B cell (primary cell): ENCODE measurements around the gene SYTL5. TPM values are rescaled to one million over a fixed set of nuclear protein-coding genes. Genes with fewer than 3 reads are reported as not detected.
A peak's percentile ranks its signal among the peaks of the same experiment; 100 is the strongest.

ENCODE experiments used
- ATAC-seq: fragments of 200-7000 bp; cut with Tn5 transposase; one replicate; pipeline ENCODE4 v1.10.0; 2021; ENCODE audit warnings: low read depth, mild to moderate bottlenecking, moderate number of reproducible peaks, moderate library complexity
- CTCF ChIA-PET: fragments of 350-600 bp; sonication (Branson Sonifier 250); formaldehyde crosslinking; loops from one replicate; lab custom pipeline; 2021; ENCODE audit warnings: antibody characterized with exemption, inconsistent platforms; lab: Charles Lee
- POLR2A ChIA-PET: fragments of 350-600 bp; sonication (Branson Sonifier 250); formaldehyde crosslinking; loops from one replicate; lab custom pipeline; 2021; ENCODE audit warnings: antibody characterized with exemption; lab: Charles Lee
- DNase-seq: peaks from one replicate; pipeline ENCODE4 v3.0.0; 2013
- H2AFZ ChIP-seq: 2 replicates; pipeline ENCODE4 v1.6.1; 2012; ENCODE audit warnings: mild to moderate bottlenecking, low read depth, low read length; ENCODE audit not compliant: insufficient read depth, poor library complexity, severe bottlenecking
- H3K27ac ChIP-seq, 2 donors: 1 replicate in 1 of 2; 2 replicates in 1 of 2; pipeline ENCODE4 v1.5.1; 2012 to 2013; ENCODE audit warnings: low read length in 2 of 2, mild to moderate bottlenecking in 2 of 2, moderate library complexity in 1 of 2
- H3K27me3 ChIP-seq, 4 experiments: fragments of 200-600 bp in 1 of 4; sonication (generic) in 1 of 4; replicated peaks in 1 of 4; 1 replicate in 2 of 4; 2 replicates in 2 of 4; pipeline versions ENCODE4 v1.6.1 to v1.7.0; 2013 to 2016; ENCODE audit warnings: low read length in 3 of 4, mild to moderate bottlenecking in 2 of 4, mixed read lengths in 1 of 4, moderate library complexity in 1 of 4; ENCODE audit not compliant: insufficient read depth in 4 of 4, control insufficient read depth in 3 of 4; ENCODE audit errors: control extremely low read depth in 1 of 4
- H3K36me3 ChIP-seq, 2 experiments: replicated peaks in 1 of 2; 1 replicate in 1 of 2; 2 replicates in 1 of 2; pipeline versions ENCODE4 v1.6.1 to v1.7.1; 2013; ENCODE audit warnings: low read length in 1 of 2; ENCODE audit not compliant: insufficient read depth in 2 of 2, control insufficient read depth in 1 of 2; ENCODE audit errors: control extremely low read depth in 1 of 2, extremely low read depth in 1 of 2
- H3K4me1 ChIP-seq, 2 donors: fragments of 200-600 bp in 1 of 2; sonication (generic) in 1 of 2; 1 replicate in 1 of 2; 2 replicates in 1 of 2; pipeline versions ENCODE4 v1.5.1 to v1.6.1; 2013 to 2017; ENCODE audit warnings: low read length in 2 of 2; ENCODE audit not compliant: control insufficient read depth in 2 of 2, insufficient read depth in 2 of 2
- H3K4me2 ChIP-seq: replicated peaks from 2 replicates; pipeline ENCODE3; 2012; ENCODE audit warnings: mild to moderate bottlenecking, low read depth, low read length; ENCODE audit not compliant: poor library complexity, severe bottlenecking
- H3K4me3 ChIP-seq, 5 experiments: fragments of 200-600 bp in 1 of 5; sonication (generic) in 1 of 5; 1 replicate in 3 of 5; 2 replicates in 2 of 5; pipeline versions ENCODE4 v1.5.1 to v1.7.0; 2011 to 2016; ENCODE audit warnings: low read length in 4 of 5, mild to moderate bottlenecking in 4 of 5, low read depth in 2 of 5, control low read depth in 1 of 5, moderate library complexity in 1 of 5; ENCODE audit not compliant: insufficient read depth in 1 of 5; ENCODE audit errors: control extremely low read depth in 1 of 5, extremely low read depth in 1 of 5
- H3K79me2 ChIP-seq: fragments of 200-600 bp; sonication (generic); one replicate; pipeline ENCODE4 v1.6.0; 2016; ENCODE audit warnings: low read length; ENCODE audit not compliant: control insufficient read depth, insufficient read depth
- H3K9ac ChIP-seq: fragments of 200-600 bp; sonication (generic); 2 replicates; pipeline ENCODE4 v1.6.1; 2017; ENCODE audit warnings: mild to moderate bottlenecking, low read length, moderate library complexity
- H3K9me3 ChIP-seq, 3 donors: one replicate each; pipeline versions ENCODE4 v1.6.1 to v1.7.1; 2013; ENCODE audit warnings: low read length in 2 of 3; ENCODE audit not compliant: control insufficient read depth in 2 of 3, insufficient read depth in 1 of 3; ENCODE audit errors: control extremely low read depth in 1 of 3
- H4K20me1 ChIP-seq: 2 replicates; pipeline ENCODE4 v1.6.0; 2012; ENCODE audit warnings: mild to moderate bottlenecking, low read length; ENCODE audit not compliant: insufficient read depth, control insufficient read depth, poor library complexity, severe bottlenecking
- H3K27ac Mint-ChIP-seq: one replicate; pipeline ENCODE4 v1.8.0; 2021; ENCODE audit warnings: mixed read lengths
- H3K27me3 Mint-ChIP-seq: one replicate; pipeline ENCODE4 v1.8.0; 2021; ENCODE audit warnings: mixed read lengths
- H3K4me1 Mint-ChIP-seq: one replicate; pipeline ENCODE4 v1.8.0; 2021; ENCODE audit warnings: mixed read lengths
- H3K4me3 Mint-ChIP-seq: one replicate; pipeline ENCODE4 v1.8.0; 2021; ENCODE audit warnings: mixed read lengths
- H3K9me3 Mint-ChIP-seq: one replicate; pipeline ENCODE4 v1.8.0; 2022; ENCODE audit warnings: mixed read lengths; ENCODE audit not compliant: insufficient read depth
- EZH2 ChIP-seq: IDR thresholded peaks from 2 replicates; pipeline ENCODE4 v1.6.1; 2012; ENCODE audit warnings: borderline replicate concordance, low read depth, mild to moderate bottlenecking, moderate library complexity, low read length; ENCODE audit not compliant: insufficient read depth, poor library complexity, severe bottlenecking
- WGBS: methylation state at CpG from one replicate; pipeline ENCODE4 v1.1.5; 2013; ENCODE audit warnings: missing lambda C conversion rate; ENCODE audit not compliant: insufficient coverage; 5-methylcytosine and 5-hydroxymethylcytosine counted together
- intact Hi-C: fragments of 100-400 bp; cut with micrococcal nuclease; formaldehyde crosslinking; loops from one replicate; pipeline ENCODE4 v1.10.0; 2022
- polyA plus RNA-seq: library from polyadenylated mRNA; depleted of rRNA; stranded (reverse); fragments of >200 nt; gene quantifications from 2 replicates; pipeline ENCODE4 v1.2.3, GENCODE V29; 2012
- total RNA-seq, 2 donors: library from RNA; stranded (reverse); fragments of 120-200 nt in 1 of 2; gene quantifications; 1 replicate in 1 of 2; 2 replicates in 1 of 2; pipeline versions ENCODE4 v1.2.3 to v1.2.4, GENCODE V29; 2013 to 2022
- TF ChIP-seq, protein P1 (sequence below): fragments of 200-600 bp; IDR thresholded peaks from one replicate; pipeline ENCODE4 v1.8.0; 2022; ENCODE audit warnings: antibody characterized with exemption, mild to moderate bottlenecking

The SYTL5 gene
- total and polyA plus RNA-seq, 2 donors (not counting 1 experiment from before 2014, with no cell fraction given): 0.01 TPM; not detected in 1

GRCh38 chrX:38165023-38165422, 158.7 kb downstream of the SYTL5 start:
- no peak for ATAC-seq
- intact Hi-C loops: loop anchor here (10.0 kb wide), 1 partner anchor 240 kb away; no protein-coding TSS in a partner anchor

DNA sequence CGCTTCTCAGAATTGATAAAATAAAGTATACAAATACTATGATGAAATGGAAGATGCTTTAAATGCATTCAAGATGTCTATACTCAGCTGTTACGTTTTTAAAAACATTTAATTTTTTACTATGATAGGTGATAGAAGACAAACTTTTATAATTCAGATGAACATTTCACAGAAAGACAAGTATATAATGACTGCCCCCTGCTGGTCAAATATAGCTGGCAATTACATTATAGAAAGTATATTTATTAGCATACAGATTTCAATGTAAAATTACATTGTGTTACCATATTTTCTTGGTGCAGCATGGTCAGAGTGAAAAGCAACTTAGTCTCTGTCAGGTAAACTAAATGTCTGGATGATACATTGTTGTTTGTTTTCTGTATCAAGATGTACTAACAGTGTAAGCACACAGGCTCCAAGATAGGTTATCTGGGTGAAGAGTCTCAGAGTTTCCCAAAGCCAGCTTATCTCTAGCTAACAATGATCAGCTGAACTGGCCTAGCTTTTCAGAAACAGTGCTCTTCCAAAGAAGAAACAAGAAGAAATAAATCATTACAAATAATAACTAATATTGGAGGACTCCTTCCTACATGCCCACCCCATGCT, 160.2 kb downstream of the SYTL5 start:
- CTCF ChIA-PET: interaction anchor here (0.6 to 3.6 kb wide), 14 partner anchors 9 to 673 kb away, joined by 3 to 14 read pairs (median 4); partner anchors contain the start of gene RPGR
- DNase-seq (peak; percentile 37), ATAC-seq (no peak)
- no peaks in the 10 kb centered on the region for H3K27me3 ChIP-seq
- Mint-ChIP-seq H3K4me1 (no peaks in the 10 kb centered on the region), H3K4me3 (no peak overlapping the region), H3K9me3 (no peaks in the 10 kb centered on the region), H3K27ac (no peak overlapping the region), H3K27me3 (peaks cover 3% of the 10 kb centered on the region)
- H3K36me3 ChIP-seq: no peaks in the 10 kb centered on the region
- POLR2A ChIA-PET: no interaction called here
- no peak overlapping the region for H3K4me2 ChIP-seq
- no peak overlapping the region for H3K27ac ChIP-seq
- intact Hi-C loops: loop anchor here (1.0 to 10.0 kb wide), 2 partner anchors 242 to 341 kb away; no protein-coding TSS in a partner anchor
- H4K20me1 ChIP-seq: no peaks in the 10 kb centered on the region
- H3K79me2 ChIP-seq: no peaks in the 10 kb centered on the region
- H3K4me3 ChIP-seq: no peak overlapping the region
- no peaks in the 10 kb centered on the region for H3K9me3 ChIP-seq
- no peak overlapping the region for H2AFZ ChIP-seq
- WGBS: no CpG with 5 or more reads among the region's 2 CpGs
- no peaks in the 10 kb centered on the region for H3K4me1 ChIP-seq
- no peak for TF ChIP-seq EZH2
- TF ChIP-seq, protein P1, sequence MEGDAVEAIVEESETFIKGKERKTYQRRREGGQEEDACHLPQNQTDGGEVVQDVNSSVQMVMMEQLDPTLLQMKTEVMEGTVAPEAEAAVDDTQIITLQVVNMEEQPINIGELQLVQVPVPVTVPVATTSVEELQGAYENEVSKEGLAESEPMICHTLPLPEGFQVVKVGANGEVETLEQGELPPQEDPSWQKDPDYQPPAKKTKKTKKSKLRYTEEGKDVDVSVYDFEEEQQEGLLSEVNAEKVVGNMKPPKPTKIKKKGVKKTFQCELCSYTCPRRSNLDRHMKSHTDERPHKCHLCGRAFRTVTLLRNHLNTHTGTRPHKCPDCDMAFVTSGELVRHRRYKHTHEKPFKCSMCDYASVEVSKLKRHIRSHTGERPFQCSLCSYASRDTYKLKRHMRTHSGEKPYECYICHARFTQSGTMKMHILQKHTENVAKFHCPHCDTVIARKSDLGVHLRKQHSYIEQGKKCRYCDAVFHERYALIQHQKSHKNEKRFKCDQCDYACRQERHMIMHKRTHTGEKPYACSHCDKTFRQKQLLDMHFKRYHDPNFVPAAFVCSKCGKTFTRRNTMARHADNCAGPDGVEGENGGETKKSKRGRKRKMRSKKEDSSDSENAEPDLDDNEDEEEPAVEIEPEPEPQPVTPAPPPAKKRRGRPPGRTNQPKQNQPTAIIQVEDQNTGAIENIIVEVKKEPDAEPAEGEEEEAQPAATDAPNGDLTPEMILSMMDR: peak; percentile 65
- H3K9ac ChIP-seq: no peak overlapping the region

More at GRCh38 chrX:38165023-38165422, 158.7 kb downstream of the SYTL5 start:
- Histone ChIP-seq H3K4me2 (no peak overlapping the region), H3K27me3 (peaks cover 0 to 3% (median 0%) of the 10 kb centered on the region in 4 experiments), H3K79me2 (no peaks in the 10 kb centered on the region), H3K4me3 (no peak overlapping the region), H3K9me3 (no peaks in the 10 kb centered on the region), H3K4me1 (no peaks in the 10 kb centered on the region), H4K20me1 (no peaks in the 10 kb centered on the region), H3K36me3 (no peaks in the 10 kb centered on the region), H2AFZ (no peak overlapping the region), H3K27ac (no peak overlapping the region), H3K9ac (no peak overlapping the region)
- no CpG with 5 or more reads among the region's 1 CpG for WGBS
- DNase-seq: no peak
- H3K27me3 Mint-ChIP-seq: peaks cover 3% of the 10 kb centered on the region
- ChIA-PET POLR2A (no interaction called here), CTCF (interaction anchor here (1.2 to 3.6 kb wide), 3 partner anchors 38 to 658 kb away, joined by 3 to 14 read pairs (median 3); no protein-coding TSS in a partner anchor)
- no peak overlapping the region for H3K4me3 Mint-ChIP-seq
- TF ChIP-seq EZH2: no peak
- TF ChIP-seq, protein P1: no peak
- no peak overlapping the region for H3K27ac Mint-ChIP-seq
- no peaks in the 10 kb centered on the region for H3K4me1 Mint-ChIP-seq
- no peaks in the 10 kb centered on the region for H3K9me3 Mint-ChIP-seq
